WI38 (cell line): ENCODE results near the gene DPP10.

Experiments
- H3K4me3 ChIP-seq: 2 replicates; pipeline ENCODE4 v1.5.1; 2011; ENCODE audit warnings: low read depth, mild to moderate bottlenecking, control low read depth, low read length
- TF ChIP-seq, protein P1 (sequence below): IDR thresholded peaks from 2 replicates; pipeline ENCODE4 v1.5.1; 2012; ENCODE audit warnings: low read depth, mild to moderate bottlenecking, control low read depth, low read length

DPP10 gene

DNA sequence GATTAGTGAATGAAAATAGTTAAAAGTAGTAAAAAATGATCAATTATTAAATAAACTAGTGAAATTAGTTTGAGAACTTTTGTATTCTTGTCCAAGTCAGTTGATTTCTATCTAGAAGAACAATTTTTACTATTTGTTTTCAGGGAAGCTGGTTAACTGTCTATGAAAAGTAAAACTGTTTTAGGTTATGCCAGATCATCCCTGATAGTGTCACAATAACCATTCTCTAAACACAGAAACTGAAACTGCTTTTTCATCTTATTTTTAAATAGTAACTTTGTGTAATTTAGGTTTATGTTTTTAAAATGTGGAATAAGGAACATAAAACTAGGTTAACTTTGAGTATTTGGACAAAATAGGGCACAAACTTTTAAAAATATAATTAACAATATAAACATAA, 1087.2 kb downstream of the DPP10 start:
- TF ChIP-seq, protein P1, sequence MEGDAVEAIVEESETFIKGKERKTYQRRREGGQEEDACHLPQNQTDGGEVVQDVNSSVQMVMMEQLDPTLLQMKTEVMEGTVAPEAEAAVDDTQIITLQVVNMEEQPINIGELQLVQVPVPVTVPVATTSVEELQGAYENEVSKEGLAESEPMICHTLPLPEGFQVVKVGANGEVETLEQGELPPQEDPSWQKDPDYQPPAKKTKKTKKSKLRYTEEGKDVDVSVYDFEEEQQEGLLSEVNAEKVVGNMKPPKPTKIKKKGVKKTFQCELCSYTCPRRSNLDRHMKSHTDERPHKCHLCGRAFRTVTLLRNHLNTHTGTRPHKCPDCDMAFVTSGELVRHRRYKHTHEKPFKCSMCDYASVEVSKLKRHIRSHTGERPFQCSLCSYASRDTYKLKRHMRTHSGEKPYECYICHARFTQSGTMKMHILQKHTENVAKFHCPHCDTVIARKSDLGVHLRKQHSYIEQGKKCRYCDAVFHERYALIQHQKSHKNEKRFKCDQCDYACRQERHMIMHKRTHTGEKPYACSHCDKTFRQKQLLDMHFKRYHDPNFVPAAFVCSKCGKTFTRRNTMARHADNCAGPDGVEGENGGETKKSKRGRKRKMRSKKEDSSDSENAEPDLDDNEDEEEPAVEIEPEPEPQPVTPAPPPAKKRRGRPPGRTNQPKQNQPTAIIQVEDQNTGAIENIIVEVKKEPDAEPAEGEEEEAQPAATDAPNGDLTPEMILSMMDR, result no peak
- no peak overlapping the region for H3K4me3 ChIP-seq

DNA sequence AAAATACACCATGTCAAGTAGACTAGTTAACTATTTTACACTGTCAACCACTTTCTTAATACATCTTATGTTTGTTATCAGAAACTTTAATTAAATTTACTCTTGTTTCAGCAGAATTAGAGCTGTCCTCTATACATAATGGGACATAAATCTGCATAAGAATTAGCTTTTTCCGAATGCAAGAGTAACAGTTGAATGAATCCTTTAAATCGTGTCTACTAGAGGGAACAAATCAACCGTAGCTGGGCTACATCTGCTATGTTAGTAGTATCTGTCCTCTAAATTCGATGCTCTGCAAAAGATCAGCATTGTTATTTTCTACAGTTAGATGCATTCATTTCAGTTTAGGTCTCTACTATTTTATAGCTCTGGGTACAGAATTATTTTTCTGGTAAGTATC, 1090.6 kb downstream of the DPP10 start:
- H3K4me3 ChIP-seq, result no peak overlapping the region
- TF ChIP-seq, protein P1, result no peak

DNA sequence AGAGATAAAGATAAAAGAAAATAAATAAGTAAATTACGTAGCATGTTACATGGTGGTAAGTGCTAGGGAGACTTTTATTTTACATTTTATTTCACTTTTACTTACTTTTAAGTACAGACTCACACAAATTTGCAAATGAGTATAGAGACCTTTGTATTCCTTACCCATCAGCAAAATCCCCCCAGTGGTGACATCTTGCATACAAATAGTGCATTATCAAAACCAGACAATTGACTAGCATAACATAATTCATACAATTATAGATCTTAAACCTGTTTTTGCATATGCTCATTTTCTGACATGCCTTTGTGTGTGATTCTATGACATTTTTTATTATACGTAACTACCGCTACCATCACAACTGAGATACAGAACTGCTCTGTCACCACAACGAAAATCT, 1099.4 kb downstream of the DPP10 start:
- no peak overlapping the region for H3K4me3 ChIP-seq
- TF ChIP-seq, protein P1, result no peak

DNA sequence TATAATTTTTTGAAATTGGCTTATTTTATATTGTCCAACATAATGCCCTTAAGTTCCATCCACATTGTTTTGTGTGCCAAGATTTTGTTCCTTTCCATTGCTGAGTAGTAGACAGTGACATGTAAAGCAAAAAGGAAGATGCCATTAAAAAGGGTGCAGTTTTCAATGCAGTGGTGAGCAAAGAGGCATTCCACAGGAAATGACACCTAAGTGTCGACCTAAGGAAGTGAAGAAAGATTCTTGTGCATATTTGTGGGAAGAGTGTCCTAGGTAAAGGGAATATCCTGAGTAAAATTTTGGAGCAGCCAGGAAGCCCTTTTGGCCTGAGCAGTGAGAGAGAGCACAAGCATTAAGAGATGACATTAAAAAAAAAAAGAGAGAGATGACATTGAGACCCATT, 1099.9 kb downstream of the DPP10 start:
- no peak overlapping the region for H3K4me3 ChIP-seq

DNA sequence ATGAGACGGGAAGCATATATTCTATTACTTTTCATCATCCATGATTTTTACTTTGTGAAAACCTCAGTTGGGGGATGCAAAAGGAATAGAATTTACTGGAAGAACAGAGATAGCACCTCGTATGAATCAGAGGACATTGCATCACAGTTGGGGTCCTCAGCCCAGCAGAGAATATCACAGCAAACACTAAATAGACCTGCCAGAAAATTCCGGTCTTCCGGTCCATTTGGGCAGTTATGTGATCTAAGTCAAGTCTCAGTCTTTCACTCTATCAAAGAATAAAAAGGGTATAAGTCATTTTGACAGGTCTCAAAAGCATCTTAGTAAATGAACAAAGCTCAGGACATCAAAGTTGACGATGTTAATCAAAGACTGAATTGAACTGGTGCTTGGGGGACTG, 1100.6 kb downstream of the DPP10 start:
- TF ChIP-seq, protein P1, result no peak
- no peak overlapping the region for H3K4me3 ChIP-seq

More for the DNA sequence above, 1099.9 kb downstream of the DPP10 start:
- TF ChIP-seq, protein P1, result no peak

DNA sequence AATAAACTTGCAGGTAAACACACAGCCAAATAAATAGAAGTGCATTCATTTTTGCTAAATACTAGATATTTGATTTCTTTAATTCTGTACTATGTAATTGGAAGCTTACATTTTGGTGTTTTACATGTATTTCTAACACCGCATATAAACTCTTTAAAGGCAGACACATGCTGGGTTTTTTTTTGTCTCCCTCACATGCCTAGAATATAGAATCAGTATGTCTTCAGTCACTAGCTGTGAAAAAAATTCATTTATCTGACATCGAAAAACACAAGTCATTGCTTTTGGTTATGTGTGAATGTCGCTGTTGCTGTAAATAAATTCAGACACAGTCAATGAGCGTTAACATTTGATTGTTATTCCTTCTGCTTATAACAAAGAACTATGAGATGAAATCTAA, 1101.0 kb downstream of the DPP10 start:
- TF ChIP-seq, protein P1, result no peak
- no peak overlapping the region for H3K4me3 ChIP-seq

DNA sequence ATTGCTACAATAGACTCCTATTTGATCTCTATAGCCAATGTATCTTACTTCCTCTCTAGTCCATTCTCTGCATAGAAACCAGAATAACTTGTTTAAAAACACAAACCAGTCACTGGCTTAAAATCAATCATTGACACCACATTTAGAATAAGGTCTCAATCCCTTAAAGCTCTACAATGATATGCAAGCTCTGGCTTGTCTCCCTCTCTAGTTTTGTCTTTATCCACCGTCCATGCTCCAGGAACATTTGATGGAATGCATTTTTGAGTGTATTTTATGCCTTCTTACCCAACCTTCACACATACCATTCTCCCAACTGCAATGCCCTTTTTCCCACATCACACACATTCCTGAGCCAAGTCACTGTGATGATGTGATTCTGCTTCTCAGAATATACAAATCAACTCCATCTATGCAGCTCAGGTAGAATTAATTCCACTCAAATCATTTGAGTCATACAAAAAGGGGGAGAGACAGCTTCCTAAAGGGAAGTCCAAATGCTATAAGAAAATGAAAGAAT, 1107.2 kb downstream of the DPP10 start:
- H3K4me3 ChIP-seq, result no peak overlapping the region
- TF ChIP-seq, protein P1, result no peak
